ENCODE results near the gene FTHL17.

- TF ChIP-seq CTCF (IDR thresholded peaks at IDR 0.05) (no peak), POLR2A (IDR thresholded peaks at IDR 0.05) (no peak)
Observed at GRCh38 chrX:31071262-31071661, 579 bp downstream of the FTHL17 start.
